ACC112 (cell line): ENCODE data around the gene SLC39A11.

Experiments used
- H2AFZ ChIP-seq: fragments of 200-600 bp; sonication (generic); one replicate; pipeline ENCODE4 v1.6.0; 2017; ENCODE audit warnings: antibody characterized with exemption, low read length; ENCODE audit not compliant: unreplicated experiment
- H3K27ac ChIP-seq: fragments of 200-600 bp; sonication (generic); 2 replicates; pipeline ENCODE4 v1.5.1; 2014; ENCODE audit warnings: low read depth, mild to moderate bottlenecking, antibody characterized with exemption, low read length, moderate library complexity
- H3K27me3 ChIP-seq: fragments of 200-600 bp; sonication (generic); 2 replicates; pipeline ENCODE4 v1.6.1; 2014; ENCODE audit warnings: mild to moderate bottlenecking, antibody characterized with exemption, low read length, moderate library complexity, mixed read lengths; ENCODE audit not compliant: insufficient read depth
- H3K36me3 ChIP-seq: fragments of 200-600 bp; sonication (generic); 2 replicates; pipeline ENCODE4 v1.6.1; 2016; ENCODE audit warnings: mild to moderate bottlenecking, antibody characterized with exemption, low read length, moderate library complexity, mixed read lengths; ENCODE audit not compliant: insufficient read depth
- H3K4me1 ChIP-seq: fragments of 200-600 bp; sonication (generic); one replicate; pipeline ENCODE4 v1.6.1; 2016; ENCODE audit warnings: low read length, mixed read lengths; ENCODE audit not compliant: insufficient read depth, unreplicated experiment, control insufficient read depth
- H3K4me3 ChIP-seq: fragments of 200-600 bp; sonication (generic); 2 replicates; pipeline ENCODE4 v1.5.1; 2014; ENCODE audit warnings: mild to moderate bottlenecking, low read depth, low read length
- H3K79me2 ChIP-seq: fragments of 200-600 bp; sonication (generic); one replicate; pipeline ENCODE4 v1.6.0; 2016; ENCODE audit warnings: low read length; ENCODE audit not compliant: control insufficient read depth, unreplicated experiment, insufficient read depth

Gene SLC39A11

DNA sequence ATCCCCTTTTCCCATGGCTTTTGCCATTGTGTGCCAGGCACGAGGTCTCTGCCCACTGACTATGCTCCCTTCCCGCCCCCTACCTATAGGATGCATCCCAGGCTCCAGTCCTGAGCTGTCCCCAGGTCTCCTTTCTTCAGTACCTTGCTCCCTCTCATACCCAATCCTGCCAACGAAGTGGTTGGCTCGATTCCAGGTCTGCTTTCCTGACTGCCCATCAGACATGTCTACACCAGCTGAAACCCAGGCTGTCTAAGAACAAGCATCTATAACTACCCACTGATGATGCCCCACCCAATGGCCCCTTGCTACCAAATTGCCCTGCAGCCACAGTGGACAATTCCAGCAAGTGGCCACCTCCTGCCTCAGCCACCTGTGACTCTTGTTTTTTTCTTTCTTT, 492.6 kb downstream of the SLC39A11 start:
- H2AFZ ChIP-seq: no peak overlapping the region
- H3K4me3 ChIP-seq: no peak overlapping the region
- H3K36me3 ChIP-seq: no peaks in the 10 kb centered on the region
- H3K27ac ChIP-seq: no peak overlapping the region
- no peaks in the 10 kb centered on the region for H3K27me3 ChIP-seq
- H3K79me2 ChIP-seq: no peaks in the 10 kb centered on the region
- peaks cover 45% of the 10 kb centered on the region for H3K4me1 ChIP-seq

GRCh38 chr17:72598695-72599094, 493.8 kb downstream of the SLC39A11 start:
- no peak overlapping the region for H3K27ac ChIP-seq
- peaks cover 37% of the 10 kb centered on the region for H3K4me1 ChIP-seq
- H3K27me3 ChIP-seq: no peaks in the 10 kb centered on the region
- H2AFZ ChIP-seq: no peak overlapping the region
- H3K36me3 ChIP-seq: no peaks in the 10 kb centered on the region
- H3K4me3 ChIP-seq: no peak overlapping the region
- no peaks in the 10 kb centered on the region for H3K79me2 ChIP-seq

- H3K4me1 ChIP-seq: peaks cover 25% of the 10 kb centered on the region
- no peaks in the 10 kb centered on the region for H3K79me2 ChIP-seq
- H2AFZ ChIP-seq: no peak overlapping the region
- H3K4me3 ChIP-seq: no peak overlapping the region
- H3K27me3 ChIP-seq: no peaks in the 10 kb centered on the region
- no peaks in the 10 kb centered on the region for H3K36me3 ChIP-seq
- no peak overlapping the region for H3K27ac ChIP-seq
Measured at GRCh38 chr17:72597354-72598087, 495.0 kb downstream of the SLC39A11 start.
